Bronchial epithelial cell (primary cell): ENCODE data around the gene UBAP2. TPM values are rescaled to one million over a fixed set of nuclear protein-coding genes. Genes with fewer than 3 reads are reported as not detected.

ENCODE experiments used
- DNase-seq: peaks from one replicate; pipeline ENCODE4 v3.0.0-alpha.2; 2010; ENCODE audit warnings: low read depth
- FAIRE-seq: peaks from 2 replicates; lab custom pipeline; 2011; peaks lifted over from hg19 to GRCh38; lab: Jason Lieb, UNC
- H3K27me3 ChIP-seq: 2 replicates; pipeline ENCODE4 v1.5.1; 2011; ENCODE audit warnings: low read length; ENCODE audit not compliant: control insufficient read depth, insufficient read depth
- H3K36me3 ChIP-seq: 2 replicates; pipeline ENCODE4 v1.5.1; 2011; ENCODE audit warnings: low read length; ENCODE audit not compliant: control insufficient read depth, insufficient read depth
- H3K4me3 ChIP-seq: 2 replicates; pipeline ENCODE4 v1.5.1; 2011; ENCODE audit warnings: mild to moderate bottlenecking, low read depth, low read length, control low read depth
- total RNA-seq: library from RNA; depleted of rRNA; stranded (reverse); fragments of >200 nt; gene quantifications from 2 replicates; pipeline ENCODE4 v1.2.1, GENCODE V29; 2014
- TF ChIP-seq, protein P1 (sequence below): IDR thresholded peaks from 2 replicates; pipeline ENCODE4 v1.5.1; 2011; ENCODE audit warnings: mild to moderate bottlenecking, moderate library complexity, low read length, control low read depth, inconsistent platforms; ENCODE audit not compliant: insufficient read depth, severe bottlenecking

Gene UBAP2
- total RNA-seq, 1 donor from 2014 or later = 14.7 TPM

DNA sequence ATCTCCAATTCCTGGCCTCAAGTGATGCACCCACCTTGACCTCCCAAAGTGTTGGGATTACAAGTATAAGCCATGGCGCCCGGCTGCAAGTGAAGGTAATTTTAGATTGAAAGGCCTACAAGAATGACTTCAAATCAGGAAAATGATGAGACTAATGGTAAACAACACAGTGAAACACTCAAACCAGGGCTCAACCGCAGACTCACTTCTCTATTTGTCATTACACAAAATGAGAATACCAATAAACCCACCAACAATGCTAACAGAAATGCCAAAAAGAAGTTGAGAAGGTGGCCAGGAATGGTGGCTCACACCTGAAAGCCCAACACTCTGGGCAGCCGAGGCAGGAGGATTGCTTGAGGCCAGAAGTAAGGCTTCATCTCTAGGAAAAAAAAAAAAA lies 92.1 kb downstream of the UBAP2 start:
- no peak for DNase-seq
- FAIRE-seq = no peak
- H3K27me3 ChIP-seq = no peaks in the 10 kb centered on the region
- TF ChIP-seq, protein P1, sequence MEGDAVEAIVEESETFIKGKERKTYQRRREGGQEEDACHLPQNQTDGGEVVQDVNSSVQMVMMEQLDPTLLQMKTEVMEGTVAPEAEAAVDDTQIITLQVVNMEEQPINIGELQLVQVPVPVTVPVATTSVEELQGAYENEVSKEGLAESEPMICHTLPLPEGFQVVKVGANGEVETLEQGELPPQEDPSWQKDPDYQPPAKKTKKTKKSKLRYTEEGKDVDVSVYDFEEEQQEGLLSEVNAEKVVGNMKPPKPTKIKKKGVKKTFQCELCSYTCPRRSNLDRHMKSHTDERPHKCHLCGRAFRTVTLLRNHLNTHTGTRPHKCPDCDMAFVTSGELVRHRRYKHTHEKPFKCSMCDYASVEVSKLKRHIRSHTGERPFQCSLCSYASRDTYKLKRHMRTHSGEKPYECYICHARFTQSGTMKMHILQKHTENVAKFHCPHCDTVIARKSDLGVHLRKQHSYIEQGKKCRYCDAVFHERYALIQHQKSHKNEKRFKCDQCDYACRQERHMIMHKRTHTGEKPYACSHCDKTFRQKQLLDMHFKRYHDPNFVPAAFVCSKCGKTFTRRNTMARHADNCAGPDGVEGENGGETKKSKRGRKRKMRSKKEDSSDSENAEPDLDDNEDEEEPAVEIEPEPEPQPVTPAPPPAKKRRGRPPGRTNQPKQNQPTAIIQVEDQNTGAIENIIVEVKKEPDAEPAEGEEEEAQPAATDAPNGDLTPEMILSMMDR = no peak
- H3K36me3 ChIP-seq = peaks cover 9% of the 10 kb centered on the region
- no peak overlapping the region for H3K4me3 ChIP-seq

GRCh38 chr9:33952066-33952465 lies 96.6 kb downstream of the UBAP2 start:
- no peak for FAIRE-seq
- TF ChIP-seq, protein P1 = no peak

DNA sequence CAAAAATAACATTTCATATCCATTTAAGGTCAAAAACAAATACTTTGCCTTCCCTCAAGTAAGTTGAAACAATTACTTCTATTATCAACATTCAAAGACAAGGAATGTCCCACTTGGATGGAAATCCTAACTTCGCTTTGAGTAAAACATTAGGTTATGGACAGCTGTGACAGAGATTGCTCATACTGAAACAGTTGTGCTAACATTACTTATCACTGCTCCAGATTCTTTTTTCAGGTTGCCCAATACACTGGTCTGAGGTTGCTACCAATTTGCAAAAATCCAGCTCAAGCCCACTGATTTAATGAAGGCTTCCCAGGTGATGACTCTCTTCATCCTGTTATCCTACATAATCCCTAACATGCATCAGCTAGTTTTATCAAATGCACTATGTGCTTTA lies 98.3 kb downstream of the UBAP2 start:
- Histone ChIP-seq H3K36me3 (peaks cover 12% of the 10 kb centered on the region), H3K4me3 (no peak overlapping the region), H3K27me3 (no peaks in the 10 kb centered on the region)
- FAIRE-seq (no peak), DNase-seq (no peak)
- TF ChIP-seq, protein P1 = no peak

More at GRCh38 chr9:33952066-33952465, 96.6 kb downstream of the UBAP2 start:
- DNase-seq = no peak
- H3K36me3 ChIP-seq = peaks cover 10% of the 10 kb centered on the region
- no peak overlapping the region for H3K4me3 ChIP-seq
- H3K27me3 ChIP-seq = no peaks in the 10 kb centered on the region

GRCh38 chr9:33946779-33947535 lies 101.7 kb downstream of the UBAP2 start:
- H3K27me3 ChIP-seq = no peaks in the 10 kb centered on the region
- TF ChIP-seq, protein P1 = no peak
- DNase-seq (peak; percentile 76), FAIRE-seq (no peak)
- H3K36me3 ChIP-seq = peaks cover 13% of the 10 kb centered on the region
- H3K4me3 ChIP-seq = no peak overlapping the region

GRCh38 chr9:33943389-33943788 lies 105.3 kb downstream of the UBAP2 start:
- TF ChIP-seq, protein P1 = no peak
- Histone ChIP-seq H3K36me3 (peaks cover 18% of the 10 kb centered on the region), H3K4me3 (no peak overlapping the region), H3K27me3 (no peaks in the 10 kb centered on the region)
- no peak for DNase-seq
- FAIRE-seq = no peak

GRCh38 chr9:33942471-33943083 lies 106.1 kb downstream of the UBAP2 start:
- TF ChIP-seq, protein P1 = peak; percentile 21
- no peaks in the 10 kb centered on the region for H3K27me3 ChIP-seq
- H3K4me3 ChIP-seq = no peak overlapping the region
- DNase-seq (peak; percentile 74), FAIRE-seq (no peak)
- H3K36me3 ChIP-seq = peaks cover 19% of the 10 kb centered on the region
